ENCODE measurements around the gene ADIRF. TPM values are rescaled to one million over a fixed set of nuclear protein-coding genes. Genes with fewer than 3 reads are reported as not detected.

The ADIRF gene
- total and polyA plus RNA-seq, 2 donors (not counting 1 experiment from before 2014, with no cell fraction given) = not detected

- no peak overlapping the region for H2AFZ ChIP-seq (ENCODE audit: insufficient read depth, low read depth, low read length, poor library complexity, severe bottlenecking)
- H4K20me1 ChIP-seq (ENCODE audit: control insufficient read depth, insufficient read depth, low read length, poor library complexity, severe bottlenecking) = no peaks in the 10 kb centered on the region
- no peaks in the 10 kb centered on the region for H3K9me3 Mint-ChIP-seq (ENCODE audit: insufficient read depth)
- H3K27ac ChIP-seq (ENCODE audit: low read length in 2 of 2) = no peak overlapping the region
- no peak overlapping the region for H3K4me2 ChIP-seq (replicated peaks; ENCODE audit: low read depth, low read length, poor library complexity, severe bottlenecking)
- H3K79me2 ChIP-seq (ENCODE audit: control insufficient read depth, insufficient read depth, low read length) = no peaks in the 10 kb centered on the region
- no peaks in the 10 kb centered on the region for H3K4me1 Mint-ChIP-seq
- peaks cover 6% of the 10 kb centered on the region for H3K27me3 Mint-ChIP-seq
- no peak overlapping the region for H3K27ac Mint-ChIP-seq
- H3K4me3 Mint-ChIP-seq = no peak overlapping the region
- ChIA-PET POLR2A (no interaction called here), CTCF (interaction anchor here (1.2 to 4.3 kb wide), 2 partner anchors 25 to 27 kb away, joined by 3 to 19 read pairs; partner anchors contain the start of gene ADIRF)
- peaks cover 0 to 5% (median 0%) of the 10 kb centered on the region in 3 donors for H3K9me3 ChIP-seq (ENCODE audit: control extremely low read depth in 1 of 3, control insufficient read depth in 2 of 3, insufficient read depth in 1 of 3, low read length in 2 of 3)
- WGBS (ENCODE audit: insufficient coverage) = 93% methylated on average over 14 of the region's 14 CpGs
- intact Hi-C loops (cut with micrococcal nuclease) = no loop called here
- no peaks in the 10 kb centered on the region for H3K36me3 ChIP-seq (replicated peaks in 1 of 2; ENCODE audit: control extremely low read depth in 1 of 2, control insufficient read depth in 1 of 2, extremely low read depth in 1 of 2, insufficient read depth in 2 of 2, low read length in 1 of 2)
- DNase-seq (no peak), ATAC-seq (ENCODE audit: low read depth) (no peak)
- H3K4me1 ChIP-seq (ENCODE audit: control insufficient read depth in 2 of 2, insufficient read depth in 2 of 2, low read length in 2 of 2) = peaks cover 0 to 4% of the 10 kb centered on the region in 2 donors
- TF ChIP-seq CTCF (IDR thresholded peaks at IDR 0.05) (no peak), EZH2 (IDR thresholded peaks at IDR 0.05; ENCODE audit: borderline replicate concordance, insufficient read depth, low read depth, low read length, poor library complexity, severe bottlenecking) (no peak)
- no peak overlapping the region for H3K9ac ChIP-seq (ENCODE audit: low read length)
- H3K4me3 ChIP-seq (ENCODE audit: control extremely low read depth in 1 of 5, extremely low read depth in 1 of 5, insufficient read depth in 1 of 5, low read depth in 2 of 5, low read length in 4 of 5) = no peak overlapping the region
- peaks cover 0 to 8% (median 0%) of the 10 kb centered on the region in 4 experiments for H3K27me3 ChIP-seq (replicated peaks in 1 of 4; ENCODE audit: control extremely low read depth in 1 of 4, control insufficient read depth in 3 of 4, insufficient read depth in 4 of 4, low read length in 3 of 4)
These were observed 26.3 kb upstream of the ADIRF start for GRCh38 chr10:86941991-86942421.

- intact Hi-C loops (cut with micrococcal nuclease) = no loop called here
- H3K9ac ChIP-seq (ENCODE audit: low read length) = no peak overlapping the region
These were observed 25.6 kb upstream of the ADIRF start for GRCh38 chr10:86942441-86943315.

More at GRCh38 chr10:86942441-86943315, 25.6 kb upstream of the ADIRF start:
- H3K4me3 ChIP-seq (ENCODE audit: control extremely low read depth in 1 of 5, extremely low read depth in 1 of 5, insufficient read depth in 1 of 5, low read depth in 2 of 5, low read length in 4 of 5) = no peak overlapping the region
- H4K20me1 ChIP-seq (ENCODE audit: control insufficient read depth, insufficient read depth, low read length, poor library complexity, severe bottlenecking) = no peaks in the 10 kb centered on the region
- no peak overlapping the region for H2AFZ ChIP-seq (ENCODE audit: insufficient read depth, low read depth, low read length, poor library complexity, severe bottlenecking)
- Mint-ChIP-seq H3K27me3 (peaks cover 7% of the 10 kb centered on the region), H3K4me3 (no peak overlapping the region), H3K4me1 (no peaks in the 10 kb centered on the region), H3K9me3 (ENCODE audit: insufficient read depth) (no peaks in the 10 kb centered on the region), H3K27ac (no peak overlapping the region)
- H3K36me3 ChIP-seq (replicated peaks in 1 of 2; ENCODE audit: control extremely low read depth in 1 of 2, control insufficient read depth in 1 of 2, extremely low read depth in 1 of 2, insufficient read depth in 2 of 2, low read length in 1 of 2) = no peaks in the 10 kb centered on the region
- H3K79me2 ChIP-seq (ENCODE audit: control insufficient read depth, insufficient read depth, low read length) = no peaks in the 10 kb centered on the region
- ChIA-PET CTCF (interaction anchor here (0.7 to 1.2 kb wide), 2 partner anchors 24 to 32 kb away, joined by 3 read pairs; no protein-coding TSS in a partner anchor), POLR2A (no interaction called here)
- H3K27ac ChIP-seq (ENCODE audit: low read length in 2 of 2) = no peak overlapping the region
- TF ChIP-seq CTCF (IDR thresholded peaks at IDR 0.05) (no peak), EZH2 (IDR thresholded peaks at IDR 0.05; ENCODE audit: borderline replicate concordance, insufficient read depth, low read depth, low read length, poor library complexity, severe bottlenecking) (no peak)
- no peak overlapping the region for H3K4me2 ChIP-seq (replicated peaks; ENCODE audit: low read depth, low read length, poor library complexity, severe bottlenecking)
- peaks cover 0 to 10% (median 0%) of the 10 kb centered on the region in 4 experiments for H3K27me3 ChIP-seq (replicated peaks in 1 of 4; ENCODE audit: control extremely low read depth in 1 of 4, control insufficient read depth in 3 of 4, insufficient read depth in 4 of 4, low read length in 3 of 4)
- DNase-seq (no peak), ATAC-seq (ENCODE audit: low read depth) (no peak)
- WGBS (ENCODE audit: insufficient coverage) = 95% methylated on average over 91 of the region's 94 CpGs
- peaks cover 0 to 4% of the 10 kb centered on the region in 2 donors for H3K4me1 ChIP-seq (ENCODE audit: control insufficient read depth in 2 of 2, insufficient read depth in 2 of 2, low read length in 2 of 2)
- H3K9me3 ChIP-seq (ENCODE audit: control extremely low read depth in 1 of 3, control insufficient read depth in 2 of 3, insufficient read depth in 1 of 3, low read length in 2 of 3) = peaks cover 0 to 5% (median 0%) of the 10 kb centered on the region in 3 donors

Data from B cell (primary cell).